Central memory CD8-positive, alpha-beta T cell (primary cell): ENCODE data around the gene ARRDC2.
"Not testable (repeated sequence)": the region's sequence is repeated elsewhere in the genome, so short reads cannot be mapped to it uniquely, and the experiment has no call there.

Source experiments
- ATAC-seq: fragments of 150-1000 bp; cut with Tn5 transposase; replicated peaks from 2 replicates; pipeline ENCODE4 v1.10.0; 2022; ENCODE audit warnings: mild to moderate bottlenecking, moderate FRiP score, moderate number of reproducible peaks; ENCODE audit not compliant: poor library complexity, severe bottlenecking; ENCODE audit errors: extremely low read depth
- DNase-seq, 2 donors: peaks; one replicate each; pipeline ENCODE4 v3.0.0; 2021; ENCODE audit warnings: low spot score in 2 of 2
- H3K27ac Mint-ChIP-seq: one replicate; pipeline ENCODE4 v1.8.0; 2022; ENCODE audit warnings: low read depth, mild to moderate bottlenecking, moderate library complexity, mixed read lengths
- H3K27me3 Mint-ChIP-seq: one replicate; pipeline ENCODE4 v1.8.0; 2022; ENCODE audit warnings: mixed read lengths
- H3K36me3 Mint-ChIP-seq: one replicate; pipeline ENCODE4 v1.8.0; 2022; ENCODE audit warnings: mild to moderate bottlenecking, moderate library complexity, mixed read lengths; ENCODE audit not compliant: insufficient read depth
- H3K4me1 Mint-ChIP-seq: one replicate; pipeline ENCODE4 v1.8.0; 2022; ENCODE audit warnings: mixed read lengths
- H3K4me3 Mint-ChIP-seq: one replicate; pipeline ENCODE4 v1.8.0; 2022; ENCODE audit warnings: mild to moderate bottlenecking, moderate library complexity, mixed read lengths
- H3K9me3 Mint-ChIP-seq: one replicate; pipeline ENCODE4 v1.8.0; 2022; ENCODE audit warnings: mixed read lengths

Gene ARRDC2

DNA sequence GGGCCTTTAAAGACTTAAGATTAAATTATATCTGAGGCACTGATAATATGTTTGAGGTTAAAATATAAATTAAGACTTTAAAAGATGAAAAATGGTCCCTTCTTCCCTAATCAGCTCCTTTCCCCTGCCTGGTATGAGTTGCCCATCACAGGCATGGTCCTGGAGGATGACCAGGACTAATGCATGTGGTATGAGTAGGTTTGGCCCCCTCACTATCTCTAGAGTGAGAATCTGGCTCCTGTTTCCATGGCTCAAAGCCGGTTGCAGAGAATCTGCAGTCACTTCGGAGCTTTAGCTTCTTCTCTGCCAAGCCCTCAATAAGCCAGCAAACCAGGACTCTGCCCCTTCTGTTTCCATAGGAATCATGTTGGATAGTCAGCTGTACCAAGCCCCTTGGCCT lies 24.1 kb downstream of the ARRDC2 start:
- H3K4me1 Mint-ChIP-seq, H3K36me3 Mint-ChIP-seq, H3K9me3 Mint-ChIP-seq, H3K27ac Mint-ChIP-seq, H3K27me3 Mint-ChIP-seq, H3K4me3 Mint-ChIP-seq, DNase-seq, ATAC-seq: not testable (repeated sequence)

- H3K4me3 Mint-ChIP-seq, result no peak overlapping the region
- H3K36me3 Mint-ChIP-seq, result peaks cover 7% of the 10 kb centered on the region
- H3K27ac Mint-ChIP-seq, result no peak overlapping the region
- H3K27me3 Mint-ChIP-seq, result no peaks in the 10 kb centered on the region
- ATAC-seq (no peak), DNase-seq (no peak)
- no peaks in the 10 kb centered on the region for H3K9me3 Mint-ChIP-seq
- peaks cover 31% of the 10 kb centered on the region for H3K4me1 Mint-ChIP-seq
Measured at GRCh38 chr19:18041054-18041453, 33.1 kb downstream of the ARRDC2 start.

GRCh38 chr19:18043676-18044075 lies 35.7 kb downstream of the ARRDC2 start:
- H3K4me3 Mint-ChIP-seq, result peak overlapping the region; percentile 77

DNA sequence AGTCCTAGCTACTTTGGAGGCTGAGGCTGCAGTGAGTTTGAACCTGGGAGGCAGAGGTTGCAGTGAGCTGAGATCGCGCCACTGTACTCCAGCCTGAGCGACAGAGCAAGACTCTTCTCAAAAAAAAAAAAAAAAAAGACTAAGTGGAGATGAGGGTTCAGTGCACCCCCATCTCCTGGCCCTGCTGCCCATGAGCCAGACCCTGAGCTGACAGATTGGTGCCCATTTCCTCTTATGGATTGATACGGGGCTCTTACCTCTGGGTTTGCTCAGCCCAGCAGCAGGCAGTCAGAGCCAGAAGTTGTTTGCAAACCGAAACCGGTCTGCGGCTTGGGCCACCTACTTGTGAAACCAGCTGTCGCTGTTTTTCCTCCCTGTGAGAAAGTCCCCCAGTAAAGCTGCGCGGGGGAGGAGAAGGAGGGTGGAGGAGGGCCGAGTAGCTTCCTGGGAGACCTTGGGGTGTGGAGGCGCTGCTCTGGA lies 36.9 kb downstream of the ARRDC2 start:
- peak; percentile 99 for ATAC-seq
- peaks cover 9% of the 10 kb centered on the region for H3K36me3 Mint-ChIP-seq
- no peaks in the 10 kb centered on the region for H3K27me3 Mint-ChIP-seq
- peak overlapping the region; percentile 91 for H3K27ac Mint-ChIP-seq
- H3K4me1 Mint-ChIP-seq, result peaks cover 39% of the 10 kb centered on the region
- peak overlapping the region; percentile 77 for H3K4me3 Mint-ChIP-seq
- no peaks in the 10 kb centered on the region for H3K9me3 Mint-ChIP-seq
- DNase-seq, result peak; percentile 58 to 81

More at GRCh38 chr19:18043676-18044075, 35.7 kb downstream of the ARRDC2 start:
- Mint-ChIP-seq H3K27me3 (no peaks in the 10 kb centered on the region), H3K9me3 (no peaks in the 10 kb centered on the region), H3K4me1 (peaks cover 38% of the 10 kb centered on the region), H3K36me3 (peaks cover 9% of the 10 kb centered on the region), H3K27ac (peak overlapping the region; percentile 91)
- no peak for ATAC-seq
- no peak for DNase-seq

- H3K9me3 Mint-ChIP-seq, result no peaks in the 10 kb centered on the region
- DNase-seq, result no peak
- H3K27ac Mint-ChIP-seq, result peak overlapping the region; percentile 91
- no peak for ATAC-seq
- peak overlapping the region; percentile 77 for H3K4me3 Mint-ChIP-seq
- peaks cover 9% of the 10 kb centered on the region for H3K36me3 Mint-ChIP-seq
- no peaks in the 10 kb centered on the region for H3K27me3 Mint-ChIP-seq
- H3K4me1 Mint-ChIP-seq, result peaks cover 46% of the 10 kb centered on the region
Measured at GRCh38 chr19:18045307-18046050, 37.5 kb downstream of the ARRDC2 start.

DNA sequence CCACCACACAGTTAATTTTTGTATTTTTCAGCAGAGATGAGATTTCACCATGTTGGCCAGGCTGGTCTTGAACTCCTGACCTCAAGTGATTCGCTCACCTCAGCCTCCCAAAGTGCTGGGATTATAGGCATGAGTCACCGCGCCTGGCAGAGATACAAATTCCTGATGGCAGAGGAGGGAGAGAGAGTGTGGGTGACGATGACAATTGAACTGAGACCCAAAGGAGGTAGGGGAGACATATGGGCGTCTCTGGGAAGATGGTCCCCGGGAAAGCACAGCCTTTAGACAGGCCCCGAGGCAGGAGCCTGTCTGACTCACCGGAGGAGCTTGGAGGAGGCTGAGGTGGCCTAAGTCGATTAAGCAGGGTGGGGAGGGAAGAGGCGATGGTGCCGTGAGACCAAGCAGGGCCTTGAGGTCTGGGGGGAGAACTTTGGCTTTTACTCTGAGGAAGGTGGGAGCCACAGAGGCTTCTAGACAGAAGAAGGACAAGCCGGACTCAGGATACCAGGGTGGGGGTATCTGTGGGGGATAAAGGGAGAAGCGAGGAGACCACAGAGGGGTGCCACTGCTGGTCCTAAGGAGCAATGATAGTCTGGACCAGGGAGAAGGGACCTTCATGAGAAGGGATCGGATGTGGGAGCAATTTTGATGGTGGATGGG lies 38.2 kb downstream of the ARRDC2 start:
- Mint-ChIP-seq H3K9me3 (no peaks in the 10 kb centered on the region), H3K36me3 (peaks cover 9% of the 10 kb centered on the region), H3K4me3 (peak overlapping the region; percentile 77), H3K27ac (peak overlapping the region; percentile 91), H3K27me3 (no peaks in the 10 kb centered on the region), H3K4me1 (peaks cover 50% of the 10 kb centered on the region)
- no peak for DNase-seq
- ATAC-seq, result no peak

- Mint-ChIP-seq H3K9me3 (no peaks in the 10 kb centered on the region), H3K27ac (no peak overlapping the region), H3K4me1 (peaks cover 32% of the 10 kb centered on the region), H3K4me3 (no peak overlapping the region), H3K27me3 (no peaks in the 10 kb centered on the region), H3K36me3 (peaks cover 9% of the 10 kb centered on the region)
- ATAC-seq (no peak), DNase-seq (no peak)
Measured at GRCh38 chr19:18049385-18049784, 41.4 kb downstream of the ARRDC2 start.

GRCh38 chr19:18051887-18052286 lies 43.9 kb downstream of the ARRDC2 start:
- no peak overlapping the region for H3K4me3 Mint-ChIP-seq
- no peaks in the 10 kb centered on the region for H3K9me3 Mint-ChIP-seq
- H3K27me3 Mint-ChIP-seq, result no peaks in the 10 kb centered on the region
- ATAC-seq (no peak), DNase-seq (no peak)
- peaks cover 2% of the 10 kb centered on the region for H3K36me3 Mint-ChIP-seq
- H3K4me1 Mint-ChIP-seq, result peaks cover 12% of the 10 kb centered on the region
- no peak overlapping the region for H3K27ac Mint-ChIP-seq

- DNase-seq, result no peak
- Mint-ChIP-seq H3K27ac (no peak overlapping the region), H3K27me3 (no peaks in the 10 kb centered on the region), H3K4me1 (peaks cover 23% of the 10 kb centered on the region), H3K36me3 (peaks cover 2% of the 10 kb centered on the region), H3K9me3 (no peaks in the 10 kb centered on the region), H3K4me3 (no peak overlapping the region)
- ATAC-seq, result no peak
Measured at GRCh38 chr19:18053576-18054219, 45.7 kb downstream of the ARRDC2 start.

DNA sequence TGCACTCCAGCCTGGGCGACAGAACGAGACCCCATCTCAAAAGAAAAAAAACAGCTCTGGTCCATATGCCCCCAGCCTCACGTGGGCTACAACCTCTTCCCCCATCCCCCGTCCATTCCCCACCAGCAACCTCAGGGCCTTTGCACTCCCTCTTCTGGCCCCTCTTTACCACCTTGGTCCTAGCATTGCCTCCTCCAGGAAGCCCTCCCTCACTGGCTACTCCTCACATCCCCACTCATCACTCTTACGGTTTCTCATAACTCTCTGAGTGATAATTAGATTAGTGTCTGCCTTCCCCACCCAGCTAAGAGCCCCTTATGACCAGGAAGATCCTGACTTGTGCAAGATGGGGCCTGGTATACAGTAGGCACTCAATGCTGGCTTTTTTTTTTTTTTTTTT lies 48.0 kb downstream of the ARRDC2 start:
- H3K9me3 Mint-ChIP-seq, result no peaks in the 10 kb centered on the region
- ATAC-seq (no peak), DNase-seq (no peak)
- no peaks in the 10 kb centered on the region for H3K27me3 Mint-ChIP-seq
- no peak overlapping the region for H3K4me3 Mint-ChIP-seq
- peaks cover 8% of the 10 kb centered on the region for H3K36me3 Mint-ChIP-seq
- peaks cover 12% of the 10 kb centered on the region for H3K4me1 Mint-ChIP-seq
- H3K27ac Mint-ChIP-seq, result no peak overlapping the region

- Mint-ChIP-seq H3K27ac (peak overlapping the region; percentile 87), H3K27me3 (no peaks in the 10 kb centered on the region), H3K4me1 (peaks cover 10% of the 10 kb centered on the region), H3K9me3 (no peaks in the 10 kb centered on the region), H3K4me3 (no peak overlapping the region), H3K36me3 (peaks cover 10% of the 10 kb centered on the region)
- DNase-seq (no peak), ATAC-seq (no peak)
Measured at GRCh38 chr19:18057557-18057956, 49.6 kb downstream of the ARRDC2 start.

DNA sequence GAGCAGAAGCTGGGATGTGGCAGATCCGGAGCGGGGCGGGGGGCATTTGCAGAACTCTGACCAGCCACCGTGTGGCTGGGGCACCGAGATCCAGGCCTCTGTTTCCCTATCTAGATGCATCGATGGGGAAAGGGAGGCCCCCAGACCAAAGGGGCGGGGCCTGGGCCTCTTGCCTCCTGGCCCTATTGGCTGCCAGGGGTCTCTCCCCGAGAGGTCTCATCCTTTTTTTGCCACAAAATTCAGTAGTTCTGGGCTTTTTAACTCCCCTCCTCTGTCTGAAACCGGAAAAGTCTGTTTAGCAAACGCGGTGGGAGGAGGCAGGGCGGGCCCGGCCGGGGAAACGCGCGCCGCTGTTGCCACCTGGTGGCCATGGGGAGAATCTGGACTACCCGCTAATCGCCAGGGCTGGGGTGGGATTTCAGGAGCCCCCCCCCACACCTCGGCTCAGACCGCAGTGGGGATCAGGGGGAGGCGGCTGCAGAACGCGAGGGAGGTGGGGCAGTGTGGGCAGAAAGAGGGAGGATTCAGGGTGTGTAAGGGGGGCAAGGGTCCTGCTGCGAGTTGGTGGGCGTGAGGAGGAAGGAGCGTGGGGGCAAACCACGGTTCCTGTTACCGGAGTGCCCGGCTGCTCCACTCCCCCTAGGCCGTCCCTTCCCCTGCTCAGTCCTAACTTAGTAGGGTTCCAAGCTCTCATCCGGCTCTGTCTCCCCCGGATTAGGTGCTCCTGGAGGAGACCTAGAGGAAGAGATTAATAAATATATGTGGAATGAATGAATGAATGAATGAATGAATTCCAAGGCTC lies 50.4 kb downstream of the ARRDC2 start:
- Mint-ChIP-seq H3K36me3 (peaks cover 14% of the 10 kb centered on the region), H3K4me3 (no peak overlapping the region), H3K9me3 (no peaks in the 10 kb centered on the region), H3K4me1 (peaks cover 10% of the 10 kb centered on the region), H3K27me3 (no peaks in the 10 kb centered on the region), H3K27ac (peak overlapping the region; percentile 87)
- ATAC-seq (peak; percentile 86), DNase-seq (peak; percentile 73 to 75)
